8988T (cell line): ENCODE data around the gene POGZ.
"Not testable (repeated sequence)": the region's sequence is repeated elsewhere in the genome, so short reads cannot be mapped to it uniquely, and the experiment has no call there.

ENCODE experiments used
- DNase-seq: peaks from one replicate; pipeline ENCODE4 v3.0.0; 2011

POGZ gene

GRCh38 chr1:151475175-151475574, 15.9 kb upstream of the POGZ start:
- no peak for DNase-seq

- no peak for DNase-seq
These were observed 15.5 kb upstream of the POGZ start for GRCh38 chr1:151474745-151475144.

GRCh38 chr1:151472856-151473731, 13.8 kb upstream of the POGZ start:
- no peak for DNase-seq

- no peak for DNase-seq
These were observed 5.7 kb upstream of the POGZ start for GRCh38 chr1:151465026-151465425.

- DNase-seq = no peak
These were observed 2.4 kb upstream of the POGZ start for GRCh38 chr1:151461694-151462093.

GRCh38 chr1:151458802-151459330, 428 bp downstream of the POGZ start:
- DNase-seq = peak; percentile 70

GRCh38 chr1:151457911-151458801, 1.1 kb downstream of the POGZ start:
- peak; percentile 64 for DNase-seq

GRCh38 chr1:151455966-151456365, 3.3 kb downstream of the POGZ start:
- DNase-seq = no peak

- no peak for DNase-seq
These were observed 4.1 kb downstream of the POGZ start for GRCh38 chr1:151455231-151455630.

- DNase-seq = no peak
These were observed 11.6 kb downstream of the POGZ start for GRCh38 chr1:151447696-151448095.

- DNase-seq = no peak
These were observed 14.5 kb downstream of the POGZ start for GRCh38 chr1:151444783-151445177.

GRCh38 chr1:151443846-151444782, 15.2 kb downstream of the POGZ start:
- DNase-seq = peak; percentile 72

- DNase-seq = not testable (repeated sequence)
These were observed 21.9 kb downstream of the POGZ start for GRCh38 chr1:151437396-151437795.

- DNase-seq = no peak
These were observed 22.3 kb downstream of the POGZ start for GRCh38 chr1:151436985-151437384.

- DNase-seq = no peak
These were observed 24.1 kb downstream of the POGZ start for GRCh38 chr1:151435174-151435573.

- DNase-seq = not testable (repeated sequence)
These were observed 25.5 kb downstream of the POGZ start for GRCh38 chr1:151433827-151434226.

GRCh38 chr1:151428068-151428467, 31.2 kb downstream of the POGZ start:
- no peak for DNase-seq

- DNase-seq = no peak
These were observed 34.2 kb downstream of the POGZ start for GRCh38 chr1:151425103-151425502.

GRCh38 chr1:151419819-151420218, 39.5 kb downstream of the POGZ start:
- DNase-seq = no peak

- no peak for DNase-seq
These were observed 41.2 kb downstream of the POGZ start for GRCh38 chr1:151418081-151418480.

- DNase-seq = no peak
These were observed 43.1 kb downstream of the POGZ start for GRCh38 chr1:151416231-151416630.

GRCh38 chr1:151411884-151412283, 47.4 kb downstream of the POGZ start:
- DNase-seq = no peak
